GM12874 (cell line): ENCODE results near the gene CD320.

Source experiments
- TF ChIP-seq, protein P1 (sequence below): IDR thresholded peaks from 2 replicates; pipeline ENCODE4 v1.5.1; 2011; ENCODE audit warnings: low read depth, mild to moderate bottlenecking, control low read depth, low read length, moderate library complexity; ENCODE audit not compliant: insufficient read depth

The CD320 gene

DNA sequence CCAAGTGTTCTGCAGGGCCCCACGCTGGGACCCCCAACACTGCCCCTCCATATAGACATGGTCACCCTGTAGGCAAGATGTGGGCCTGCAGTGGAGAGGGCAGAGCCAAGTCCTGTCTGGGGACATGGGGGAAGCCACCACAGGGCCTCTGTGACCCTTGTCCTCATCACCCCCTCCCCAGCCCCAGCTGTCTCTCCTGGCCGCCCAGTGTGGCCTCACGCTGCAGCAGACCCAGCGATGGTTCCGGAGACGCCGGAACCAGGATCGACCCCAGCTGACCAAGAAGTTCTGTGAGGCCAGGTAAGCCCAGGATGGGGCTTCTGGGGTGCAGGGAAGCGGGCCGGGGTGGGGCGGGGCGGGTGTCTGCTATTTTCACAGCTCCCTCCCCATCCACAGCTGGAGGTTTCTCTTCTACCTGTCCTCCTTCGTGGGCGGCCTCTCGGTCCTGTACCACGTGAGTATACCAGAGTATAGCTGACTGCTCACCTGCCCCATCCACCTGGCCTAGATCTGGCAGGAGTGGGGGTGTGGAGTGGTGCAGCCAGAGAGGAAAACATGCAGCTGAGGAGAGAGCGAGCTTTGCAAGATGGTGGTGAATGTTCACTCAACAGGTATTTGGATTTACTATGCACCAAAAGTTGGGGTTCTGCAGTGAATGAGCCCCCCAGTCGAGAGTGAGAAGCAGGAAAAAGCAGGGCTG lies 52.6 kb downstream of the CD320 start:
- TF ChIP-seq, protein P1, sequence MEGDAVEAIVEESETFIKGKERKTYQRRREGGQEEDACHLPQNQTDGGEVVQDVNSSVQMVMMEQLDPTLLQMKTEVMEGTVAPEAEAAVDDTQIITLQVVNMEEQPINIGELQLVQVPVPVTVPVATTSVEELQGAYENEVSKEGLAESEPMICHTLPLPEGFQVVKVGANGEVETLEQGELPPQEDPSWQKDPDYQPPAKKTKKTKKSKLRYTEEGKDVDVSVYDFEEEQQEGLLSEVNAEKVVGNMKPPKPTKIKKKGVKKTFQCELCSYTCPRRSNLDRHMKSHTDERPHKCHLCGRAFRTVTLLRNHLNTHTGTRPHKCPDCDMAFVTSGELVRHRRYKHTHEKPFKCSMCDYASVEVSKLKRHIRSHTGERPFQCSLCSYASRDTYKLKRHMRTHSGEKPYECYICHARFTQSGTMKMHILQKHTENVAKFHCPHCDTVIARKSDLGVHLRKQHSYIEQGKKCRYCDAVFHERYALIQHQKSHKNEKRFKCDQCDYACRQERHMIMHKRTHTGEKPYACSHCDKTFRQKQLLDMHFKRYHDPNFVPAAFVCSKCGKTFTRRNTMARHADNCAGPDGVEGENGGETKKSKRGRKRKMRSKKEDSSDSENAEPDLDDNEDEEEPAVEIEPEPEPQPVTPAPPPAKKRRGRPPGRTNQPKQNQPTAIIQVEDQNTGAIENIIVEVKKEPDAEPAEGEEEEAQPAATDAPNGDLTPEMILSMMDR, result no peak

DNA sequence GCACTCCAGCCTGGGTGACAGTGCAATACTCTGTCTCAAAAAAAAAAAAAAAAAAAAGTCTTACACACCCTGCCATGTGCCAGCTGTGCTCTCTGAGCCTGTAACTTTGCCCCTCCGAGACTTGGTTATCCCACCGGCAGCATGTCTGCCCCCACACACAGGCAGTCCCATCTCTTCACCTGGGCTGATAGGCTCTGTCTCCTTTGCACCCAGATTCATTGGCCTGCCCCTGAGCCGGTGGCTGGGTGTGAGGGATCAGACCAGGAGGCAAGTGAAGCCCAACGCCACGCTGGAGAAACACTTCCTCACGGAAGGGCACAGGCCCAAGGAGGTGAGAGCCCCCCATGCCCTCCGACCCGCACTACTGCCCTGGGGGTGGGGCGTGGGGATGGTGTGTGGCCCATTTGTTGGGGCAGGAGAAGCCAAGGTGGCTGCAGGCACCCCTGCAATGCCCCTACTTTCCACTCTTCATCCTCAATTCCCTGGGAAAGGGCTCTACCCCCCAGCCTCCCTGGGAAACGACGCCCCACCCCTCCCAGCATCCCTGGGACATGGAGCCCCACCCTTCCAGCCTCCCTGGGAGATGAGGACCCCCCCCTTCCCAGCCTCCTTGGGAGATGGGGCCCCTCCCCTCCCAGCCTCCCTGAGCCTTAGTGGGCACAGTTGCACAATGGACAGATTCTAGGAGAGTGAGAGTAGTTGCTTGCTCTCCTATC lies 53.7 kb downstream of the CD320 start:
- TF ChIP-seq, protein P1, result no peak

DNA sequence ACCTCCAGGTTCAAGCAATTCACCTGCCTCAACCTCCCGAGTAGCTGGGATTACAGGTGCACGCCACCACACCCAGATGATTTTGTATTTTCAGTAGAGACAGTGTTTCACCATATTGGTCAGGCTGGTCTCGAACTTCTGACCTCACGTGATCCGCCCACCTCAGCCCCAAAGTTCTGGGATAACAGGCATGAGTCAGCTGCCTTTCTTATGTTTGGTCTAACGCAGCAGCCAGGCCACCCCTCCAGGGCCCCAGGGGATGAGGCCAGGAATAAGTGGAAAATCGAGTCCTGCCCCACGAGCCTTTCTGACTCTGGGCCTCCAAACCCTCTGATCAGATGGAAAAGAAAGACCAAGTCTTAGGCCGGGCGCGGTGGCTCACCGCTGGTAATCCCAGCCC lies 54.5 kb downstream of the CD320 start:
- TF ChIP-seq, protein P1, result no peak

DNA sequence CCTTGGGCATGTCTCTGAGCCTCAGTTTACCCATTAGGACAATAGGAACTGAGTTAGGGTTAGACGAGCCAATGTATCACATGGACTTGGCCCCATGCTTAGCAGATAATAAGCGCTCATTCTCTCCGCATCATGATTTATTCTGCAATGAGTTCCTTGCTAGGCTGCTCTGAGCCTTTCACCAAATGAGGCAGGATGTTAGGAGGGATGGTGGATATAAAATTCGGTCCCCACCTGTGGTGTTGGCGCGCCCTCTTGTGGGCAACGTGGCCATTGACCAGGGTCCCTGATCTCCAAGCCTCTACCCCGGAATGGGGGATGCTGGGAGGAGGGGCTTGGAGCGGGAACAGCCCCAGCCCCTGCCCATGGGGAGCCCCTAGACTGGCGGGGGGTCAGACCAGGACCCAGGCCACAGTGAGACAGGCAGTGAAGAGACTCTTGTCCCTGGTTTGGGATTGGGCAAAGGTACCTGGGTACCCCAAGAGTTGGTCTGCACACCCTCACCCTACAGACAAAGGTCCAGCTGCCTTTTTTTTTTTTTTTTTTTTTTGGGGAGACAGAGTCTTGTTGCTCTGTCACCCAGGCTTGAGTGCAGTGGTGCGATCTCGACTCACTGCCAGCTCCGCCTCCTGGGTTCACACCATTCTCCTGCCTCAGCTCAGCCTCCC lies 55.1 kb downstream of the CD320 start:
- TF ChIP-seq, protein P1, result peak; percentile 83
